Panc1 (cell line): ENCODE data around the gene ANO6. TPM values are rescaled to one million over a fixed set of nuclear protein-coding genes. Genes with fewer than 3 reads are reported as not detected.
"Not testable (repeated sequence)": the region's sequence is repeated elsewhere in the genome, so short reads cannot be mapped to it uniquely, and the experiment has no call there.

Experiments used
- ATAC-seq: fragments of 200-7000 bp; cut with Tn5 transposase; 2 replicates; pipeline ENCODE4 v1.9.1; 2020; ENCODE audit warnings: mild to moderate bottlenecking, moderate library complexity
- BruUV-seq: library from RNA; stranded (reverse); fragments of 400-500 nt; replicated peaks from 2 replicates; lab custom pipeline; 2021; lab: Mats Ljungman, UMichigan
- CTCF ChIA-PET: fragments of 300-600 bp; sonication (Branson Sonifier 250); formaldehyde crosslinking; loops from one replicate; lab custom pipeline; 2022; ENCODE audit warnings: antibody characterized with exemption; lab: Charles Lee
- POLR2A ChIA-PET: fragments of 300-600 bp; sonication (Branson Sonifier 250); formaldehyde crosslinking; loops from one replicate; lab custom pipeline; 2022; ENCODE audit warnings: antibody characterized with exemption; lab: Charles Lee
- DNase-seq: peaks from one replicate; pipeline ENCODE4 v3.0.0-alpha.2; 2010; ENCODE audit warnings: low read depth, low spot score
- H3K27ac ChIP-seq: 2 replicates; pipeline ENCODE4 v1.5.1; 2011; ENCODE audit warnings: mild to moderate bottlenecking, low read length, inconsistent platforms
- H3K27me3 ChIP-seq: fragments of 200-500 bp; sonication (Bioruptor generic); 2 replicates; pipeline ENCODE4 v1.6.0; 2014; ENCODE audit warnings: low read length, inconsistent platforms; ENCODE audit not compliant: control insufficient read depth, insufficient read depth
- H3K36me3 ChIP-seq: fragments of 200-500 bp; sonication (Bioruptor generic); 2 replicates; pipeline ENCODE4 v1.5.1; 2014; ENCODE audit warnings: inconsistent platforms, mild to moderate bottlenecking, low read length, moderate library complexity; ENCODE audit not compliant: control insufficient read depth, insufficient read depth
- H3K4me1 ChIP-seq: 2 replicates; pipeline ENCODE4 v1.5.1; 2011; ENCODE audit warnings: inconsistent platforms, mild to moderate bottlenecking, low read length, moderate library complexity; ENCODE audit not compliant: control insufficient read depth, insufficient read depth
- H3K4me3 ChIP-seq, 2 experiments: 2 replicates each; pipeline ENCODE4 v1.5.1; 2011 to 2012; ENCODE audit warnings: low read depth in 2 of 2, low read length in 2 of 2, mild to moderate bottlenecking in 2 of 2, inconsistent platforms in 1 of 2, moderate library complexity in 1 of 2
- H3K9me3 ChIP-seq: fragments of 200-500 bp; sonication (Bioruptor generic); 2 replicates; pipeline ENCODE4 v1.5.1; 2014; ENCODE audit warnings: low read depth, mild to moderate bottlenecking, inconsistent platforms, low read length, moderate library complexity; ENCODE audit not compliant: control insufficient read depth, insufficient read depth
- CTCF ChIP-seq: fragments of 450-650 bp; IDR thresholded peaks from 2 replicates; pipeline ENCODE4 v1.5.1; 2017; ENCODE audit warnings: mild to moderate bottlenecking
- POLR2AphosphoS5 ChIP-seq: IDR thresholded peaks from 2 replicates; pipeline ENCODE4 v1.6.1; 2012; ENCODE audit warnings: mild to moderate bottlenecking, low read depth, low read length, moderate library complexity
- REST ChIP-seq, 2 experiments: IDR thresholded peaks; 2 replicates each; pipeline ENCODE4 v1.6.1; 2011 to 2012; ENCODE audit warnings: low read depth in 2 of 2, control low read depth in 1 of 2, low read length in 1 of 2, mild to moderate bottlenecking in 1 of 2, moderate library complexity in 1 of 2; ENCODE audit not compliant: insufficient read depth in 1 of 2
- SIN3A ChIP-seq: IDR thresholded peaks from 2 replicates; pipeline ENCODE4 v1.6.1; 2012; ENCODE audit warnings: low read depth, mild to moderate bottlenecking, low read length, moderate library complexity, borderline replicate concordance; ENCODE audit not compliant: insufficient read depth
- TCF7L2 ChIP-seq: IDR thresholded peaks from 2 replicates; pipeline ENCODE4 v1.6.1; 2011; ENCODE audit warnings: mild to moderate bottlenecking, low read depth, low read length, inconsistent platforms
- in situ Hi-C: cut with HindIII; loops from 2 replicates; pipeline ENCODE4 v1.10.0; 2016; ENCODE audit warnings: low sequenced_read_pairs, low pct_unique_long_range_greater_than_20kb
- intact Hi-C: fragments of 100-400 bp; cut with micrococcal nuclease; formaldehyde crosslinking; loops from one replicate; pipeline ENCODE4 v1.10.0; 2022; ENCODE audit not compliant: unreplicated experiment
- total RNA-seq: library from RNA; stranded (reverse); gene quantifications from one replicate; pipeline ENCODE4 v1.2.1, GENCODE V29; 2021; ENCODE audit not compliant: unreplicated experiment

Gene ANO6
- total RNA-seq, 1 experiment from 2014 or later: 120 TPM

GRCh38 chr12:45389426-45389825 is 173.5 kb downstream of the ANO6 start:
- TF ChIP-seq CTCF: no peak
- no peak for TF ChIP-seq SIN3A
- no peak for TF ChIP-seq REST (IDR thresholded peaks at IDR 0.05; ENCODE audit: insufficient read depth in 1 of 2, low read depth in 2 of 2, low read length in 1 of 2)
- no peak for TF ChIP-seq POLR2AphosphoS5
- TF ChIP-seq TCF7L2: no peak
- Histone ChIP-seq H3K4me3 (no peak overlapping the region), H3K9me3 (no peaks in the 10 kb centered on the region), H3K27ac (no peak overlapping the region), H3K27me3 (no peaks in the 10 kb centered on the region), H3K36me3 (peaks cover 21% of the 10 kb centered on the region), H3K4me1 (no peaks in the 10 kb centered on the region)
- DNase-seq (no peak), ATAC-seq (no peak)
- POLR2A ChIA-PET: no interaction called here
- intact Hi-C loops: loop anchor here (5.0 kb wide), 1 partner anchor 217 kb away; no protein-coding TSS in a partner anchor
- in situ Hi-C loops: no loop called here
- CTCF ChIA-PET: no interaction called here
- no TSS peak for BruUV-seq

- H3K36me3 ChIP-seq, H3K9me3 ChIP-seq, H3K27ac ChIP-seq, BruUV-seq, H3K4me3 ChIP-seq, H3K27me3 ChIP-seq, DNase-seq, intact Hi-C loops, POLR2A ChIA-PET, CTCF ChIA-PET, in situ Hi-C loops, ATAC-seq, H3K4me1 ChIP-seq: not testable (repeated sequence)
These were observed 181.6 kb downstream of the ANO6 start for GRCh38 chr12:45397499-45397898.

DNA sequence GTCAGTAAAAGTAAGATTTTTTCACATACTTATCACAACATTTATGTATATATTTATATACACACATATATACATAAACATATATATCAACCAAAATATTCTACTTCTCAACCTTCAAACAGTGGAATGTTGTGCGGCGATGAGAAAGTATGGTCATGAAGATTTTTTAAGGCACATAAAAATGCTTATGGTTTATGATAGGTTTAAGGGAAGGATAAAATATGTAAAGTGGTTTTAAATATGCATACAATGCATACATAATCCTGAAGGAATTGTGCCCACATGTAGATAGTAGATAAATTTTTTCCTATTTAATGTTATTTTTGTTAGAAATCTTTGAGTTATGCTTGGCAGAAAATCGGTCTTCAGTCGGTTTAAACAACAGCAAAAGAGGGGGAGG is 182.7 kb downstream of the ANO6 start:
- CTCF ChIA-PET: no interaction called here
- ATAC-seq: no peak
- POLR2A ChIA-PET: no interaction called here
- no peaks in the 10 kb centered on the region for H3K27me3 ChIP-seq
- TF ChIP-seq REST (IDR thresholded peaks at IDR 0.05; ENCODE audit: insufficient read depth in 1 of 2, low read depth in 2 of 2, low read length in 1 of 2) (no peak), SIN3A (no peak), CTCF (no peak), TCF7L2 (no peak), POLR2AphosphoS5 (no peak)
- H3K4me1 ChIP-seq: no peaks in the 10 kb centered on the region
- no peak for DNase-seq
- BruUV-seq: no TSS peak
- H3K27ac ChIP-seq: no peak overlapping the region
- no peaks in the 10 kb centered on the region for H3K9me3 ChIP-seq
- no peak overlapping the region for H3K4me3 ChIP-seq
- in situ Hi-C loops (no loop called here), intact Hi-C loops (no loop called here)
- H3K36me3 ChIP-seq: peaks cover 12% of the 10 kb centered on the region
